NCI-H1105 (cell line): ENCODE results near the gene FIBCD1.

Experiments
- DNase-seq: peaks from one replicate; lab custom pipeline; 2025; lab: John Stamatoyannopoulos, UW

The FIBCD1 gene

DNA sequence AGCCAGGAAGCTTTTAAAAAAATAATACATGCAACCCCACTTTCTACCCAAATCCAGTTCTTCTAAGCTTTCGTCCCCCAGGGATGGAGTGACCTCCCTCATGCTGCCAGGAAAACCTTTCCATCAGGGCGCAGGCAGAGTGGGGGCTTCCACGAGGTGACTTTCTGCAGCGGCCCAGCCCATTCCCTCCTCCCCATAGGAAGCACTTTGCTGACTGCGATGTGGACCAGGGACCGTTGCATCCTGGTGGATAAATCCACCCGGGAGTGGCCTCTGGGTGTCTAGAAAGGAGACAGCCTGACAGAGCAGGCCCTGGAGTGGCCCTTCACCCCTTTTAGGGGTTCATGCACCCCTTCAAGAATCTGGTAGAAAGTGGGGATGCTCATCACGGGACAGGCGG is 44.0 kb downstream of the FIBCD1 start:
- no peak for DNase-seq

DNA sequence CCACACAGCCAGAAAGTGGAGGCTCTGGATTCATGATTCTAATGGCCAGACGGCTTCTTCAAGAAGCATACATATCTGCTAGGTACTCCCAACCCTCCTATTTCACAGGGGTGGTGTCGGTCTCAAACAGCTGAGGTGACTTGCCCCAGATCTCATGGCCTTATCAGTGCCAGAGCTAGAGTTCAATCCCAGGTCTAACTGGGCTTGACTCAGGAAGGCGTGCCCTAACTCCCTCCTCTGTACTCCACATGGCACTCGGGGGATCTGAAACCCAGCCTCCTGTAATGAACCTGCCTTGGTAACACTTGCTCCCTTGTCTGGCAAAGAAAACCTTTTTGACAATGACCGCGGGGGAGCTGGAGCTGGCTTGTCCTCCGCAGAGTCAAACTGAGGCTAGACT is 44.5 kb downstream of the FIBCD1 start:
- DNase-seq: no peak

DNA sequence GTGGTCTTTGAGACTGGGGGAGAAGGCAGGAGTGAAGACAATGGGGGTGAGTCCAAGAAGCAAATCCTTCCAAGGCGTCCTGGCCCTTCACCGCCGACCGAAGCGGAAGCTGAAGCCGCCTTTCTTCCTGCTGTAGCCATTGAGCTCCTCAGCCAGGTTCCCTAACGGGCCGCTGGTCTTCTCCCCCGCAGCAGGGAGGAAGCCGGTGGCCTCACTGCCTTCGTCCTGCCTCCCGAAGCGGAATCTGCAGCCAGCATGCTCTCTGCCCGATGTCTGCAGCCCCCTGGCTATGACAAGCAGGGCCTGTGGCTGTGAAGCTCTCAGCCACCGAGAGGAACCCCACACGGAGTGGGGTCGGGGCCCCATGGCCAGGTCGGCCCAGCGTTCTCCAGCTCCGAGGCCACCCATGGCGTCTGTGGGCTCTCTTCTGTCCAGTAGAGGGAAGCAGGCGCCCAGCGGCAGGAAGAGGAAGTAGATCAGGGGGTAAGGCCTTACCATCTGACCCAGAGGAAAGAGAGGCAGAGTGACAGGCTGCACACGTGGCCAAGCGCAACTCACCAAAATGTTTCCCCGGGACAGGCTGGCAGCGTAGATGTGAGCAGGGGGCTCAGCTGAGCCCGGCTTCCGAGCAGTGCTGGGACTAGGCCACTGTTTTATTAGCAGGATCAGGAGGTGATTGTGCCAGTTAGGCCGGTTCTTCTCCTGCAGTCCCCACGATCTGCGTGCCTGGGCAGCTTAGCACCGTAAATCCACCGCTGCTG is 45.5 kb downstream of the FIBCD1 start:
- DNase-seq: no peak

DNA sequence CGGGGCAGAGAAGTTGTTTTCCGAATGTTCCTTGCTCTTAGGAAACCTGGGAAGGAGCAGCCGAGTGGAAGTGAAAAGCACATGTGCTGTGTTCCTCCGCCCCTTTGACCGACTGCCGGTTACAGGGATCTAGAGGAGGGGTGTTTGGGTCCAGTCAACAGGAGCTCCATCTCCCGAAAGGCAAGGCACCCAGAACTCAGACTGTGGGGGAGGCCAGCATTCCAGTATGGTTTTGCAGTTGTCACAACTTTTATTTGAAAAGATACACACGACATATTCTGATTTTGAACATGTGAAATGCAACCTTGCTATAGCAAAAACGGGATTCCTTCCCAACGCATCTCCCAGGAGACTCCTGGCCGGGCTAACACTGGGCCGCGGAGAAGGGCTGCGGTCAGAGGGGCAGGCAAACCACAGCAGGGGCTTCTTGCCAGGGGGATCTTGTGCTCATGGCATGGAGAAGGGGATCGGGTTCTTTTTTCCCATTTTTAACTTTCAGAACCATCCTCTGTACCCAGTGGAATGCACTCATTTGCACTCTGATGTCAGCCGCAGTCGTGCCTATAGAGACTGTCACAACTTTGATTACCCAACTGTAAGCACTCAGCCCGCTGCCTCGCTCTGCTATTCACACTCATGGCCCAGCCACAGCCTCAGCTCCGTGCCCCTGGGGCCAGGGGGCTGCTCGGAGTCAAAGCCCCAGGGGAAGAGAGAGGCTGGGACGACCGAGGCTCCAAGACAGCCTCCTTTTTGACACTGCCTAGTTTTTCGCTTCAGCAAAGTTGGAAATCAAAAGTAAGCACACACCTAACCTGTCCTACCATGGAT is 46.4 kb downstream of the FIBCD1 start:
- no peak for DNase-seq

DNA sequence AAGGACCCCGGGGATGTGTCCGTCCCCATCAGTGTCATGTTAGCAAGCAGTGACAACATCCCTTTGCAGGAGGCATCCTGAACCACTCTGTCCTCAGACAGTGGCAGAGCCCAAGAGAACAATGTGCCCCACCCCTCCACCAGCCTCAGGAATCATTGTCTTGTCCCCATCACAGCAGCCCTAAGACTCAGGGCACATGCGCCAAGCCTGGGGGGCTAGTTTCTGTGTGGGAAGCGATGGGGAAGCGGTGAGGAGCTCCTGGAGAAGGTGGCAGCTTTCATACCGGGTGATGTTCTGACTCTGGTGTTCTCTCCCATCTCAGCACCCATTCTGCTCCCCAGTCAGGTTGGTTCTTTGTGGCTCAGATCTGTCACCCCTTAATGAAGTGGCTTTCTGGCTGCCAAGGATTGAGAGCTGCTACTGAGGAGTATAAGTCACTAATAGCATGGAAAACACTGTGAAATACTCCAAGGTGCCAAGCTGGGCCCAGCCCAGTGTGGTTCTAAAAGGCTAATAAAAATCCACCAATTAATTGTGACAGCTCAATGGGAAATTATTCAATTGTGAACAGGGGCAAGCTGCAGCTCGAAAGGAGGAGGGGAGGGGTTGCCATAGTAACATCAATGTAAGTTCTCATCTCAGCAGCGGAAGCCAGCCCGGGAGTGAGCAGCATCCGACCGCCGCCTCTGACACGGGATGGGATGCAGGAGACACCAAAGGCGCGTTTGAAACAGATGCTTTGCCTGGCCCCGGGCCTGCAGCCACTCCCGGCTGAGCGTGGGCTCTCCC is 47.2 kb downstream of the FIBCD1 start:
- DNase-seq: no peak

DNA sequence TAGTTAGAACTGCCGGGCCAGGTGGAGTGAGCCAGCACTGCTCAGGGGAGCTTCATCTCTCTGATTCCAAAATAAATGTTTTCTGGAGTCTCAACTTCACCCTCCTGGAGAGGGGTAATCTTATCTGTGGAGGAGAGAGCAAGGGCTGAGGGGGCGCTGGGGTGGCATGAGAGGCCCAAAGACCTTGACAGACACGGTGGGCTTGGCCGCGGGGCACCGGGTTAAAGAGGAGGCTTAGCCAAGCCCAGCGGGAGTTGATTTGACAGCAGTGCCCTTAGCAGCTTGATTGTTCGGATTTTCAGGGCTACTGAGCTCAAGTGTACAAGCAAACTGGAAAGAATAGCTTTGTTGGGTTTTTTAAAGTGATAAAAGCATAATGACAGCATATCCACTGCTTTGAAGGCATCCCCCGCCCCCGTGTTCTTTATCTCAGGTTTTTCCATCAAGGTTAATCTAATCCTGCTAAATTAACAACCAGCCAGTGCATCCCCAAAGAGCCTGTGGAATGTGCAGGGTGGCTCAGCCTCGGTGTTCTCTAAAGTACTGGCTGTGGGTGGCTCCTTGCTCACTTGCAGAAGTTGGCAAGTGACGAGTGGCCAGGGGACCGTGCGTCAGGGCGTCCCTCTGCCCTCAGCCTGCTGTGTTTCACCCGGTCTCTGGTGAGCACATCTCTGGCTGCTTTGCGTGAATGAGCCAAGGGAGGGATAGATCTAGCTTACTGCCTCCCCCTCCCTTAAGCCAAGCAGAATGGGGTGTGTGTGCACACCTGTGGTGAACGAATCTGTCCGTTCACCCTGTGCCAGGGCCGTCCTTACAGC is 48.0 kb downstream of the FIBCD1 start:
- DNase-seq: no peak

DNA sequence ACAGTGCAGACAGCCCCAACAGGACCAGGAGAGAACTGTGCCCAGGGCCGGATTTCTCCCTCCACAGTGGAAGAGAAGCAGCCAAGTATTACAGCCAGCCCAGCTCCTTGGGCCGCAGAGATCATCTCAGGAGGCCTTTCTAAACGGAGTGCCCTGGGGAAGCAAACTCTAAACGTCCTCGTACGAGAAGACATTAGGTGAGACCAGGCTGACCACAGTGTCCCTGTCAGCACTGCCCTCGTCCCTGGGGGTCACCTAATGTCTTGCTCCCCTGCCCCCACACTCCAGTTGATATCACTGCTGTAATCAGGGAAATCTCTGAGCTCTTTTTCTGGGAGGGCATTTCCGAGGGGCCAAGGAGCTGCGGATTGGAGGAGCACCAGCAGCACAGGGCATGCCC is 48.9 kb downstream of the FIBCD1 start:
- DNase-seq: no peak

DNA sequence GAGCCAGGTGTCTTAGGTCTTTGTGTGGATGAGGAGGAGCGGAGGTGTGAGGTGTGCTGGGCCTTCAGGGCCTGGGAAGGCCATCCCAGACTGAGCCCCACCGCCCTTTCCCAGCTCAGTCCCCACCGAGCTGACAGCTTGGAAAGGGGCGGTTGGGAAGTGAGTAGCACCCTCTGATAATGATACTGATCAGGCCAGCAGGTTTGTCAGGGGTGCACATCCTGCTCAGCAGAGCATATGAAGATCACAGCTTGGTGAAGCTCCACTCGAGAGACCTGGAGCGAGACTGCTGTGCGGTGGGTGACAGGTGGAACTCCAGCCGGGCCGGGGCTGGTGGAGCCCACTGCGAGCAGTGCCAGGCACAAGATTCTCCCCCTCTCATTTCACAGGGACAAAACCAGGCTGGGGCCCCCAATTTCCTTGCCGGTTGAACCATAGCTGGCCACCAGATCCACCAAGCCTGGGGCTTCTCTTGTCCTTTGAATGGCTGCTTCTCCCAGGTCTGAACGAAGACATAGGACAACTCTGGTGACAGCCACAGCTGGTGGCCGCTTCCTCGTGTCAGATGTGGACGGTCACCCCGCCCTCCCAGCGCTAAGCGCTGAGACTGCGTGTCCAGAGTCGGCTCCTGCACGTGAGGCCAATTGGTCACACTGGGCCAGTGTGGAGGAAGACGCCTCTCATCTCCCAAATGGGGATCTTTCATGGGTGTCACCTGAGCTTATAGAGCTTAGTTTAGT is 50.7 kb downstream of the FIBCD1 start:
- DNase-seq: no peak

DNA sequence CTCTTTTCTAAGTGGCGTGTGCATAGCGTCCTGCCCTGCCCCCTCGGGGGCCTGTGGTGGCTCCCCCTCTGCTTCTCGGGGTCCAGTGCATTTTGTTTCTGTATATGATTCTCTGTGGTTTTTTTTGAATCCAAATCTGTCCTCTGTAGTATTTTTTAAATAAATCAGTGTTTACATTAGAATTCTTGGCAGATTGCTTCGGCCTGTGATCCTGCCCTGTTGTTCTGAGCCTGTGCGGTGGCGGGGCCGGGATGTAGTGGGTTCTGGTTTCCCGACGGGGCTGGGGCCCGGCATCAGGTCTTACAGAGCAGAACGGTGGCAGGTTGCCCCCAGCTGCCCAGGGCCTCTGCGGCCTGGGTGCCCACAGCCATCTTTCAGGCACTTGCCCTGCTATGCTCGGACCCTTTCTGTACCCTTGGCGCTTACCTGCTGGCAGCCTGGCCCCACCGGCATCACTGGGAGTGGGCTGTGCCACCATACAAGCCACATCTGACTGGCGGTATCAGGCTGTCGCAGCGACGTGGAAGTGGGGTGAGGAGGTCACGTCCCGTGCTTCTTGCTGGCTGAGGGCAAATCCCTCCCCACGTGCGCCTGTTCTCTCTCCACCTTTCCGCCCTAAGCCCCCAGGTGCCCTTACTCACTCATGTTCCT is 51.4 kb downstream of the FIBCD1 start:
- DNase-seq: no peak

DNA sequence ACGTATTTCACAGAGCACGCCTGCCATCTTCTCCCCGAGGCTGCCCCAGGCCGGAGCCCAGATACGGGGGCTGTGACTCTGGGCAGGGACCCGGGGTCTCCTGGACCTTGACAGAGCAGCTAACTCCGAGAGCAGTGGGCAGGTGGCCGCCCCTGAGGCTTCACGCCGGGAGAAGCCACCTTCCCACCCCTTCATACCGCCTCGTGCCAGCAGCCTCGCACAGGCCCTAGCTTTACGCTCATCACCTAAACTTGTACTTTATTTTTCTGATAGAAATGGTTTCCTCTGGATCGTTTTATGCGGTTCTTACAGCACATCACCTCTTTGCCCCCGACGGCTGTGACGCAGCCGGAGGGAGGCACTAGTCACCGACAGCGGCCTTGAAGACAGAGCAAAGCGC is 52.1 kb downstream of the FIBCD1 start:
- DNase-seq: no peak

DNA sequence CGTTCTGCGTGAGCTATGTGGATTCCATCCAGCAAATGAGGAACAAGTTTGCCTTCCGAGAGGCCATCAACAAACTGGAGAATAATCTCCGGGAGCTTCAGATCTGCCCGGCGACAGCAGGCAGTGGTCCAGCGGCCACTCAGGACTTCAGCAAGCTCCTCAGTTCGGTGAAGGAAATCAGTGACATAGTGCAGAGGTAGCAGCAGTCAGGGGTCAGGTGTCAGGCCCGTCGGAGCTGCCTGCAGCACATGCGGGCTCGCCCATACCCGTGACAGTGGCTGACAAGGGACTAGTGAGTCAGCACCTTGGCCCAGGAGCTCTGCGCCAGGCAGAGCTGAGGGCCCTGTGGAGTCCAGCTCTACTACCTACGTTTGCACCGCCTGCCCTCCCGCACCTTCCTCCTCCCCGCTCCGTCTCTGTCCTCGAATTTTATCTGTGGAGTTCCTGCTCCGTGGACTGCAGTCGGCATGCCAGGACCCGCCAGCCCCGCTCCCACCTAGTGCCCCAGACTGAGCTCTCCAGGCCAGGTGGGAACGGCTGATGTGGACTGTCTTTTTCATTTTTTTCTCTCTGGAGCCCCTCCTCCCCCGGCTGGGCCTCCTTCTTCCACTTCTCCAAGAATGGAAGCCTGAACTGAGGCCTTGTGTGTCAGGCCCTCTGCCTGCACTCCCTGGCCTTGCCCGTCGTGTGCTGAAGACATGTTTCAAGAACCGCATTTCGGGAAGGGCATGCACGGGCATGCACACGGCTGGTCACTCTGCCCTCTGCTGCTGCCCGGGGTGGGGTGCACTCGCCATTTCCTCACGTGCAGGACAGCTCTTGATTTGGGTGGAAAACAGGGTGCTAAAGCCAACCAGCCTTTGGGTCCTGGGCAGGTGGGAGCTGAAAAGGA is 53.3 kb downstream of the FIBCD1 start:
- DNase-seq: no peak

DNA sequence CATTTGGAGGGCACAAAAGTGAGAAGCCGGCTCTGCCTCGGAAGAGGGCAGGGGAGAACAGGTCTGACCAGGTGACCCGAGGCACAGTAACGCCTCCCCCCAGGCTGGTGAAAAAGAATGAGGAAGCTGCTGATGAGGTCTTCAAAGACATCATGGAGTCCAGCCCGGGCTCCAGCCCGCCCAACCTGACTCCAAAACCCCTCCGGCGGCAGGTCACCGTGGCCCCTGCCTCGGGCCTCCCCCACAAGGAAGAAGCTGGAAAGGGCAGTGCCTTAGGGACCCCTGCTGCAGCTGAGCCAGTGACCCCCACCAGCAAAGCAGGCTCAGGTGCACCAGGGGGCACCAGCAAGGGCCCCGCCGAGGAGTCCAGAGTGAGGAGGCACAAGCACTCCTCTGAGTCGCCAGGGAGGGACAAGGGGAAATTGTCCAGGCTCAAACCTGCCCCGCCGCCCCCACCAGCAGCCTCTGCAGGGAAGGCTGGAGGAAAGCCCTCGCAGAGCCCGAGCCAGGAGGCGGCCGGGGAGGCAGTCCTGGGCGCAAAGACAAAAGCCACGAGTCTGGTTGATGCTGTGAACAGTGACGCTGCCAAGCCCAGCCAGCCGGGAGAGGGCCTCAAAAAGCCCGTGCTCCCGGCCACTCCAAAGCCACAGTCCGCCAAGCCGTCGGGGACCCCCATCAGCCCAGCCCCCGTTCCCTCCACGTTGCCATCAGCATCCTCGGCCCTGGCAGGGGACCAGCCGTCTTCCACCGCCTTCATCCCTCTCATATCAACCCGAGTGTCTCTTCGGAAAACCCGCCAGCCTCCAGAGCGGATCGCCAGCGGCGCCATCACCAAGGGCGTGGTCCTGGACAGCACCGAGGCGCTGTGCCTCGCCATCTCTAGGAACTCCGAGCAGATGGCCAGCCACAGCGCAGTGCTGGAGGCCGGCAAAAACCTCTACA is 54.2 kb downstream of the FIBCD1 start:
- DNase-seq: no peak

DNA sequence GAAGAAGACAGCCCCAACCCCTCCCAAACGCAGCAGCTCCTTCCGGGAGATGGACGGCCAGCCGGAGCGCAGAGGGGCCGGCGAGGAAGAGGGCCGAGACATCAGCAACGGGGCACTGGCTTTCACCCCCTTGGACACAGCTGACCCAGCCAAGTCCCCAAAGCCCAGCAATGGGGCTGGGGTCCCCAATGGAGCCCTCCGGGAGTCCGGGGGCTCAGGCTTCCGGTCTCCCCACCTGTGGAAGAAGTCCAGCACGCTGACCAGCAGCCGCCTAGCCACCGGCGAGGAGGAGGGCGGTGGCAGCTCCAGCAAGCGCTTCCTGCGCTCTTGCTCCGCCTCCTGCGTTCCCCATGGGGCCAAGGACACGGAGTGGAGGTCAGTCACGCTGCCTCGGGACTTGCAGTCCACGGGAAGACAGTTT is 54.9 kb downstream of the FIBCD1 start:
- no peak for DNase-seq

DNA sequence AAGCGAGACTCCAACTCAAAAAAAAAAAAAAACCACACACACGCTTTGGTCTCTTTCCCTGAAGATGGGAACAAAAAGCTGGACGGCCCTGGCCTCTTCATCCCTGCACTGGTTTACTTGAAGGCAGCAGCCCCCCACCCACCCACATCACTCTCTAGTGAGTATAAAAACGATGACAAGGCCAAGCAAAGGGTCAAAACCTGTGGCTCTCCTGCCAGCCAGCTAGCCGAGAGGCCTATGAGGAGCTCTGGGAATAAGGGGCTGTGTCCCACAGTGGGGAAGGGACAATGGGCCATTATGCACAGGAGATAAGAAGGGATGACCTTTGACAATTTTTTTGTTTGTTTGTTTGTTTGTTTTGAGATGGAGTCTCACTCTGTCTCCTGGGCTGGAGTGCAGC is 55.6 kb downstream of the FIBCD1 start:
- no peak for DNase-seq

DNA sequence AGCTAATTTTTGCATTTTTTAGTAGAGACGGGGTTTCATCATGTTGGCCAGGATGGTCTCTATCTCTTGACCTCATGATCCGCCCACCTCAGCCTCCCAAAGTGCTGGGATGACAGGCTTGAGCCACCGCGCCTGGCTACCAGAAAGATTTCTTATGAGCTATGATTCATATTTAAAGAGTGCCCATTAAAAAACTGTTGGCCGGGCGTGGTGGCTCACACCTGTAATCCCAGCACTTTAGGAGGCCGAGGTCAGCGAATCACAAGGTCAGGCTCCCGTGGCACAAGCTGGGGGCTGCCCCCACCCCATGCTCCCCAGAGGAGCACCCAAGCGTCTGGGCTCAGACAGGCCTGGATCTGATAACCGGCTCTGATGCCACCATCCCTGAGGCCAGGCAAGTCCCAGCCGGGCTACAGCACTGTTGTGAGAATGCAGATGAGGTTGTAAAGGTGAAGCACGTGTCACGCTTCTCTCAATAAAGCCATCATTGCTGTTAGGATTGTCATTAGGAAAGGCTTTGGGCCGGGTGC is 56.3 kb downstream of the FIBCD1 start:
- no peak for DNase-seq

DNA sequence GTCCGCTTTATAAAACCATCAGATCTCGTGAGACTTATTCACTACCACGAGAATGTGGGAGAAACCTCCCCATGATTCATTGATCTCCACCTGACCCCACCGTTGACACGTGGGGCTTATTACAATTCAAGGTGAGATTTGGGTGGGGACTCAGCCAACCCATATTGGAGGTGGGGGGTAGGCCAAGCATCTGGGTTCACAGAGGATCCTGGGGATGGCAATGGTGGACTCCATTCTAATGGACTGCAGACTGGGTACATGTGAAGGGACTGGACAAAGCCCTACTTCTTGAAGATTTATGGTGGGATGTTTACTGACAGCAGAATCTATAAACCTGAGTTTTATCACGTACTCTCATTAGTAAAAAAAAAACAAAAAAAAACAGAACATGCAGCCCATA is 57.5 kb downstream of the FIBCD1 start:
- DNase-seq: no peak

DNA sequence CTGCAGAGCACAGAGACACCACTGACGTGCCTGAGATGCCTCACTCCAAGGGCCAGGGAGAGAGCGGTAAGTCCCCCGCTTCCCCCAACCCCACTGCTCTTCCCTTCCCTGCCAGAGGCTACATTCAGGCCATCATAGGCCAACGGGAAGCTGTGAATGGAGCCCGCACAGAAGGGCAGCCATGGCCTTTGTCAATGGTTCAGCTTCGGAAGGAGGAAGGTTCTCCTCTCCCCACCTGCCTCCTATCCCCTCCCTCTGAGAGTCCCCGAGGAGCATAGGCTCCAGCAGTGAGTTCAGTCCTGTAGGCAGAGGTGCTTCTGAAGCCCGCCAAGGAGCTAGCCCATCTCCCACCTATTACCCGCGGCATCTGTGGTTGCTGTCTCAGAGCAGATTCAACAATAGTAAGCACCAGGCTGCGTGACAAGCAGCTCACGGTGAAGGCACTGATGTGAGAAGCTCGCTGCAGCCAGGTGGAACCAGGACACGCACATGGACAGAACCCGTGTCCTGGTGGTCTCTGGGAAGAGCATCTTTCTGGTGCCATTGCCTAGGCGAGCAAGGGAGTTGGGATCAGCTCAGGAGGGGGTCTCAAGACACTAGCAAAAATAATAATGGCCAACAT is 58.3 kb downstream of the FIBCD1 start:
- DNase-seq: no peak
